GM18520 (cell line): ENCODE measurements around the gene CTRL.

Experiments used
- ATAC-seq: cut with Tn5 transposase; IDR thresholded peaks from one replicate; pipeline ENCODE4 v1.9.1; 2021; ENCODE audit not compliant: unreplicated experiment

CTRL gene

DNA sequence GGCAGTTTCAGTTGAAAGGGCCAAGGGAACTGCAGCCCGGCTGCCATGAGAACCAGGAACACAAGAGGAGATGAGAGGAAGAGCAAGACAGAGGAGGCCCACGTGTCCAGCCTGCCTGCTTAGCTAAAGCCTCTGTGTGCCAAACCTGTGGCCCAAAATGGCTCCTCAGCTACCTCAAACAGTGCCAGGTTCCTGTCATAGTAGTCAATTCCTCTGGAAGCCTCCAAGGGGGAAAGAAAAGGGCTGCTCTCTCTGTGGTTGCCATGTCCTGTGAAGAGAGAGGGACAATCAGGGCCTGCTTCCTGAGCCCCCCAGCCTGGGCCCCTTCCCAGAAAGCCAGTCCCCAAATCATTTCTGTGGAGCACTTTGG, 31.6 kb upstream of the CTRL start:
- ATAC-seq, result no peak

GRCh38 chr16:67962135-67962534, 30.5 kb upstream of the CTRL start:
- ATAC-seq, result no peak

GRCh38 chr16:67961551-67961957, 29.9 kb upstream of the CTRL start:
- ATAC-seq, result no peak

DNA sequence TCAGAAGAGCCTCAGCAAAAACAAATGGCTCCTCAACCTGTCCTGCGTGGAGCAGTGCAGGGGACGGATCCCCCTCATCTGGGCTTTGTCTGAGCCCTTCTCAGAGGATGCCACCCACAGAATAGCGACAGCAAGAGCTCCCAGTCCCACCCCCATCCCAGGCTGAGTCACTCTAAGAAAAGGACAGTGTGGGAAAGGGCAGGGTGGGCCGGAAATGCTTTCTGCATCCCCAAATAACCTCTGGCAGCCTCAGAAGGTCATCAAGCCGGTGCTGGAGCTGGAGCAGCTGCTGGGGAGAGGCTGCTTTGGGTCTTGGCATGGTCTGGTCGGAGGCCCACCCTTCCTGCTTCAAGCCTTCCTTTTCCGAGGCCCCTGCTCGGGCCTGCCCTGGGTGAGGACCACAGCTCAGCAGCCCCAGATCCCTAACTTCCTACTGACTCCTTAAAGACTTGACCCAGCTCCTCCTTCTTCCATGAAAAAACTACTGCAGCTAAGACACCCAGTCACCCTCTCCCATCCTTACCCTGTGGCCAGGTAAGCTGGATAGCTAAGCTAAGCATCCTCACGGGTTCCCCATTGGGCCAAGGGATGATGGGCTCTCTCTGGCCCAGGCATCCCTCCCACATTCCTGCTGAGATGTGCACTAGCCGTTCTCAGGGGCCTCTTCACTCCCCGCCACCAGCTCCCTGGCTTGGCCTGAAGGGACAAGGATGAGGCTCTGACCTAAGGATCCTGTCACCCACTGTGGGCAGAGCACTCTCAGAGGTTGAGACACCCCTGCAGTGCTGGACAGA, 28.1 kb upstream of the CTRL start:
- ATAC-seq, result no peak

DNA sequence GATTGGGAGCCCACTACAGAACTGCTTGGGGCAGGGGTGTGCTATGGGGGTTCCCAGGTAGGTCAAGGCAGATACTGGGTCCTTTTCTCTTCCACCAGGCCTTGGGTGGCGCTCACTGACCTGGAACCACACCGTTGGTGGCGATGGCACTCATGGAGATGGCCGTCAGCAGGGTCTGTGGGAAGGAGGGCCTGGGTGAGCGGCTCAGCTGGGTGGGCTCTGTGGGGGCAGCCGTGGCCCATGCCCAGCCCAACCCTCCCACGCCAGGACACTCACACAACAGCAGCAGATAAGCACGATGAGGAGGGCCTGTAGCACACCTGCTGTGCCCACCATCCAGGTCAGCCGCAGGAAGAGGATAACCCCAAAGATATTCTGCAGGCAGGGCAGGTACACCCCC, 26.0 kb upstream of the CTRL start:
- ATAC-seq, result no peak

- no peak for ATAC-seq
Measured at GRCh38 chr16:67954421-67955196, 22.9 kb upstream of the CTRL start.

DNA sequence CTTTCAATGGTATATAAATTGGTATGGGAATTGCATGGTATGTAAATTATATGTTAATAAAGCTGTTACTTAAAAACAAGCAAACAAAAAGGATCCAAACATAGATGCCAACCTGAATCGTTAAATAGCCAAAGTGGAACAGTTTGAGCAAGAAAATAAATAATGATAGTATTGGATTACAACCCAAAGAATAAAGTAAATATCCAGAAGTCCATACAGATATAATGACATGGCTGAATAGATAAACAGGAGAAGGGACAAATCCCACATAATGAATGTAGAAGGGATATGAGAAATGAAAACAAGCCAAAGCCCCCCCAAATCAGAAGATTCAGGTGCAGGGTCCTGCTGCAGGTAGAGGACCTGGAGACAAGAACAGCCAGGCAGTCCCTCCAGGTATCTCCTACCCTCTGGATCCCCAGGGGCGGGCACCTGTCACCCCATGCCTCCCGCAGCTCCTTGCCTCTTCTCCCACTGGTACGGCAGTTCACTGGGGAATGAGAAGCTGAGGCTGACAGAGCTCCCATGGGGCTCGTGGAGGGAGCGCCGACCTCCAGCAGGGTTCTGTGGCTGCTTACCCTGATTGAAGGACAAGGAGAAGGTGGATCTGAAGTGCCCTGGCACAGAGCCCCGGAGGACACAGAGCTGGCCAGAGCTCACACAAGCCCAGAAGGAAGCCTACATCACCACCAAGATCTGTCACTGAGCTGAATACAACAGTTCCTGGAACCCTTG, 22.1 kb upstream of the CTRL start:
- ATAC-seq, result no peak

DNA sequence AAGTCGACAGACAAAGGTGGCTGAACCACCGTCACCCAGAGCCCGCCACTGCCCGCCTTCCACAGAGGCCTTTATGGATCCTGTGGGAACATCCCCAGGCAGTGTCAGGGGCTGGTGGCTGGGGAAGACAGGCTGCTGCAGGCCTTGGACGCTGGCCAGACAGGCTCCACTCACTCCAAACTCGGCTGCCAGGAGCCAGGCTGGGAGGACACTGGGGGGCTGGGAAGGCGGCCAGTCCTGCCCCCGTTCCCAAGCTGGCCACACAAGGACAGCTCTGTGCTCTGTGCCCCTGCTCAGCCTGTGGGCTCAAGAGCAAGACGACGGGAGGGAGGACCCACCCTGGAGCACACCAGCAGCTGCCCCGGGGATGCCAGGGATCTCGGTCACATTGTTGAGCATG, 19.8 kb upstream of the CTRL start:
- no peak for ATAC-seq

- no peak for ATAC-seq
Measured at GRCh38 chr16:67950335-67950843, 18.7 kb upstream of the CTRL start.

GRCh38 chr16:67949645-67950044, 18.0 kb upstream of the CTRL start:
- no peak for ATAC-seq

DNA sequence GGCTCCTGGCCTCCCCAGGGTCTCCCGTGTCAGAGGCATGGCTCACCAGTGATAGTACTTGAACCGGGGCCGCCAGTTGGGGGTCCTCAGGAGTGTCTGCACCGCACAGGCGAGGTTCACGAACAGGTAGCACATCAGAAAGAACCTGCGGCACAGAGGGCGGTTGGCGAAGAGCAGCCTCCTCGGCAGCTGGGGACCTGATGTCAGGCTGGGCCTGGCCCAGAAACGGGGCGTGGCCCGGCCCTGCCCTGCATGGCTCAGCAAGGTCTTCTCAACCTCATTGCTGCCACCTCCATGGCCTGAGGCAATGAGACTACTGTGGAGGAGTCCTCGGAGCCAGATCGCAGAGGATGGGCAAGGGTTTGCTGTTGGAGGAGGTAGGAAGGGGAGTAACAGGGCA, 16.4 kb upstream of the CTRL start:
- ATAC-seq, result no peak

- no peak for ATAC-seq
Measured at GRCh38 chr16:67946966-67947558, 15.4 kb upstream of the CTRL start.

GRCh38 chr16:67946128-67946569, 14.5 kb upstream of the CTRL start:
- no peak for ATAC-seq

- no peak for ATAC-seq
Measured at GRCh38 chr16:67945392-67945933, 13.8 kb upstream of the CTRL start.

GRCh38 chr16:67944690-67945391, 13.2 kb upstream of the CTRL start:
- ATAC-seq, result no peak

DNA sequence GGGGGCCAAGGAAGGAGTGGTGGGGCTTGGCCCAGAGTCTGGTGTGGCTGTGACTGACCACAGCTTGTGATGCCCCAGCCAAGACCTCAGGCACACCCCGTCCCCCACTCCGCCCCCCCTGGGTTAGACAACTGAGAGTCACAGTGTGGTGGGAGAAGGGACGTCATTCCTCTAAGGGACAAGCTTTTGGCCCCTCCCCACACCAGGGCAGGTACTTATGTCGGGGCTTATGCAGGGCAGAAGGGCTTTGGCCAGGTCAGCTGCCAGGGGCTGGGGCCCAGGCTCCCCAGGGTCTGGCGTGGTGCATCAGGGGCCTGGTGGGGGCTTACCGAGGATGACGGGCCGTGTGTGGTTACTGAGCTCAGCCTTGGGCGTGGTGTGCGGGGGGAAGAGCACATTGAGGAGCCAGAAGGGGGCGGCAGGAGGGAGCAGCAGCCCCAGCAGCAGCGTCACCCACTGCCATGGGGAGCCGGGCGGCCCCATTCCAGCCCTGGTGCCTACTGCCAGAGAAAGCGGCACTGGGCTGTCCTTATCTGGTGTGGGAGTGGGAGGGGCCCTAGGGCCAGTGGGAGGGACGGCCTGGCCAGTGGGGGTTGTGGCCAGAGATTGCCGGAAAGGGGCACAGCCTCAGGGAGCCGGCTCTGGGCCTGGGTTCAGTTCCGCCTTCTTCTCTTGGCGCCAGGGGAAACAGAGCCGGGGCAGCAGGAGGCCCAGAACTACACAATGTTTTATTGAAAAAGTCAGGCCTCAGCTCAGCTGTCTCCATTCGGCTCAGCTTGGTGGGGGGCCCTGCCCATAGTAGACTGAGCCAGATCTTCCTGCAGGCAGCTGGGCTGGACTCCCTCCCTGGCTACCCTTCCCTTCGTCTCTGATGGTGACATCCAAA, 12.2 kb upstream of the CTRL start, which contains the start of gene LCAT:
TSS of gene LCAT (minus strand) at position 502 of the 886 bp plus-strand sequence. CDS start at position 483, 19 bp downstream.
- ATAC-seq, result no peak

DNA sequence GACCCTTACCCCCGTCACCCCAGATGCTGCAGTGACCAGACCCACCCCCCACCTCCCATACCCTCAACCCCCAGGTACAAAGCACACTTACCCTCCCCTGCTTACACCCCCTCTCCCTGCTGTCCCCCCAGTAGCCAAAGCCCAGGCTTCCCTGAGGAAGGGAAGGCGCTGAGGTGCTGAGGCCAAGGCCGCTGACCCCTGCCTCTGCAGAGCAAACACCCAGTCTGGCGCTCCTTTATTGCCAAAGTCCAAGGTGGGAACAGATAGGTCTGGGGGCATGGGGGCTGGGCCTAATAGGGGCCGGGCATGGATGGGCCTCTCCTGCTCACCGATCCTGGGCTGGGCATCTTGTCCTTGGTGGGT, 11.6 kb upstream of the CTRL start:
- no peak for ATAC-seq

GRCh38 chr16:67942510-67943255, 11.0 kb upstream of the CTRL start:
- no peak for ATAC-seq

DNA sequence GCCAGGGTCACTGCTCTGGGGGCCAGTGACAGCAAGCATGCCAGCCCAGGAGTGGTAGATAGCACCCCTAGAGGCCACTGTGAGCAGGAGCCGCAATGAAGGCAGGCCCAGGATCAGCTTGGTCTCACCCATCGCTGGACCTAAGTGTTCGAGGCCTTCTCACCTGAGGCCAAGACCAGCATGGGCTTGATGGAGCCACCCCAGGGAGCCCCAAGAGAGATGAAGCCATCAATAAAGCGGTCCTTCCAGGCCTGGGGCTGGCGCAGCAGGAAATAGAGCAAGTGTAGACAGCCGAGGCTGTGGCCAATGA, 10.5 kb upstream of the CTRL start:
- ATAC-seq, result no peak
